HAP-1 (cell line): ENCODE data around the gene FTO.
"Not testable (repeated sequence)": the region's sequence is repeated elsewhere in the genome, so short reads cannot be mapped to it uniquely, and the experiment has no call there.

Source experiments
- DNase-seq, 2 experiments: peaks; one replicate each; pipeline ENCODE4 v3.0.0-alpha.2; 2016 to 2020; ENCODE audit warnings: low spot score in 2 of 2
- H3K27me3 ChIP-seq: fragments of 250-450 bp; sonication (Bioruptor Pico); 2 replicates; pipeline ENCODE4 v1.5.1; 2020; ENCODE audit warnings: low read depth, mild to moderate bottlenecking, moderate library complexity
- H3K36me3 ChIP-seq: fragments of 250-450 bp; sonication (Bioruptor Pico); replicated peaks from 2 replicates; pipeline ENCODE4 v1.5.1; 2020; ENCODE audit warnings: mild to moderate bottlenecking
- H3K4me1 ChIP-seq: fragments of 250-450 bp; sonication (Bioruptor Pico); 2 replicates; pipeline ENCODE4 v1.5.1; 2020; ENCODE audit warnings: mild to moderate bottlenecking
- H3K4me3 ChIP-seq: fragments of 250-450 bp; sonication (Bioruptor Pico); 2 replicates; pipeline ENCODE4 v1.5.1; 2020; ENCODE audit warnings: mild to moderate bottlenecking, moderate library complexity
- H3K9me3 ChIP-seq: fragments of 250-450 bp; sonication (Bioruptor Pico); 2 replicates; pipeline ENCODE4 v1.5.1; 2020; ENCODE audit warnings: mild to moderate bottlenecking, moderate library complexity
- in situ Hi-C: fragments of 300-500 bp; cut with MboI; formaldehyde crosslinking; loops from 3 replicates; pipeline ENCODE4 v1.14.3; 2020; ENCODE audit warnings: low sequenced_read_pairs, inconsistent platforms, mixed read lengths

Gene FTO

DNA sequence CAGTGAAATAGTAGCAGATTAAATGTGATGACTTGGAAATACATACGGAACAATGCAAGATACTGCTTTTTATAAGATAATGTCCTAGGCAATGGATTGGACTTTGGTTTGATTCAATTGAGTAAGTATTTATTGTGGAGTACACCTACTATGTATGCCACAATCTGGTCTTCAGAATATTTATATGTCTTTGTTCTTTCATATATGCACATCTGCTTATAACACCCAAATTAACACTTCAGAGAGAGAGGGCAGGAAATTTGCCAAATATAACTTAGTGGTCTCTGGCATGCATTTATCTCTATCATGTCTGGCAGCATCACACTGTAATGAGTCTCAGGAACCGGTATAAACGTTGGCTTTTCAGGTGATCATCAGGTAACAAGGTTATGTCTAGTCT lies 17.2 kb upstream of the FTO start:
- no peak for DNase-seq
- Histone ChIP-seq H3K4me1 (no peaks in the 10 kb centered on the region), H3K27me3 (no peaks in the 10 kb centered on the region), H3K9me3 (no peaks in the 10 kb centered on the region), H3K36me3 (peaks cover 5% of the 10 kb centered on the region; the same call in 1 of the 2 replicates), H3K4me3 (no peak overlapping the region)
- in situ Hi-C loops, result no loop called here

- no peak overlapping the region for H3K4me3 ChIP-seq
- no peaks in the 10 kb centered on the region for H3K27me3 ChIP-seq
- peaks cover 5% of the 10 kb centered on the region; the same call in 1 of the 2 replicates for H3K36me3 ChIP-seq
- DNase-seq, result no peak
- no peaks in the 10 kb centered on the region for H3K9me3 ChIP-seq
- H3K4me1 ChIP-seq, result no peaks in the 10 kb centered on the region; the same call in 1 of the 2 replicates
- in situ Hi-C loops, result no loop called here
These were observed 14.3 kb upstream of the FTO start for GRCh38 chr16:53689636-53690035.

- Histone ChIP-seq H3K4me3 (no peak overlapping the region), H3K9me3 (no peaks in the 10 kb centered on the region), H3K4me1 (no peaks in the 10 kb centered on the region; the same call in 1 of the 2 replicates), H3K36me3 (peaks cover 11% of the 10 kb centered on the region; the same call in 1 of the 2 replicates), H3K27me3 (no peaks in the 10 kb centered on the region)
- in situ Hi-C loops, result no loop called here
- no peak for DNase-seq
These were observed 13.2 kb upstream of the FTO start for GRCh38 chr16:53690771-53691170.

DNA sequence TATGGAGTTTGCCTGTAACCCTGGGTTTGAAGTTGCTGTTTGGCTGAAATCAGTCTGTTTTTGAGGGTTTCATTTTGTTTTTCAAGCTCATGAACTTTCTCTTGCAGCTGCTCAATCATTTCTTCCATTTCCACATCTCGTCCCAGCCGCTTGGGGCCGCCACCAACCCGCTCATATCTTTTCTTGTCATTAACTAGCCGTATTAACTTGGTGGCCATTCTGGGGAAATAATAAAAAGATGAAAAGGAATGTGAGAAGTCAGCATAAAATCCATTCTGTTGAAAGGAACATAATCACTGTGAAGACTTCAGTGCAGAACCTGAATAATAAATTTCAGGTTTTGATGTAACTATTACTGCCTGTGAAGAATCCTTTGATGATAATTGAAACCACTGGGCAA lies 11.8 kb upstream of the FTO start:
- Histone ChIP-seq H3K4me3 (no peak overlapping the region), H3K9me3 (no peaks in the 10 kb centered on the region), H3K4me1 (no peaks in the 10 kb centered on the region; the same call in 1 of the 2 replicates), H3K36me3 (peaks cover 7% of the 10 kb centered on the region; the same call in 1 of the 2 replicates), H3K27me3 (no peaks in the 10 kb centered on the region)
- in situ Hi-C loops, result no loop called here
- DNase-seq, result peak in 1 of 2 experiments; percentile 33

DNA sequence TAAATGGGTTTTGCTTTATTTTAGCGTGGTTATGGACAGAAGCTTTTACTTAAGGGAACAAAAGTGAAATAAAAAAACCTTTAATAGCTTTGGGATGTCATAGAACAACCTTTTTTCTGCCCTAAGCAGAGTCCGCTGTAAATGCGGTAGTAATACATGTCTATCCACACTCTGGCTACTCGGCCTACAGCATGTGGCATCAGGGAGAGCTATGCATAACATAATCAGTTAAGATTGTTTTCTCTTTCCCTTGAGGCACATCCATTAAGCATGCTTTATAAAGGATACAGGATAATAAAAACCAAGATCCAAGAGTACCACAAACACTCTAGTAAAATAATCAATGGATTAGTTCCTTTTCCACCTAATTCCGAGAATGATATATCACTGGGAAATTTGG lies 10.6 kb upstream of the FTO start:
- Histone ChIP-seq H3K36me3 (peaks cover 7% of the 10 kb centered on the region; the same call in 1 of the 2 replicates), H3K4me1 (no peaks in the 10 kb centered on the region; the same call in 1 of the 2 replicates), H3K9me3 (no peaks in the 10 kb centered on the region), H3K4me3 (no peak overlapping the region), H3K27me3 (no peaks in the 10 kb centered on the region)
- in situ Hi-C loops, result no loop called here
- peak in 1 of 2 experiments; percentile 15 for DNase-seq

DNA sequence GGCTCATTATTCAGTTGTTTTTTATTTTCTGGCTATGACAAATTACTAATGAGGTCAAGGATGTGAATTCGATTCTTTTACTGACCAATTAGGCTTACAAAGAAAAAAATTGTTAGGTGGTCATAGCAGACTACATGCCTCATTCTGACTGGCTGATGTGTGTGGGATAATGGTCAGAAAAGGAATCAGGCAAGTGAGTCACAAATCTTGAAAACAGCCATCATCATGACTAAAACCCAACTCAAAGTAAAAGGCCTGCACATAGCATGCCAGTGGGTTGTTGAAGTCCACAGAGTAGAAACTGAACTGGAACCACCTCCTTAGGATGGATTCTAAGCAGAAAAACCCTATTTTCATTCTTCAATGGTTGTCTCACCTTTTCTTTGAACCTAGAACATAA lies 8.9 kb upstream of the FTO start:
- no peaks in the 10 kb centered on the region for H3K27me3 ChIP-seq
- H3K36me3 ChIP-seq, result peaks cover 7% of the 10 kb centered on the region; the same call in 1 of the 2 replicates
- DNase-seq, result no peak
- in situ Hi-C loops, result no loop called here
- H3K4me1 ChIP-seq, result no peaks in the 10 kb centered on the region; the same call in 1 of the 2 replicates
- H3K4me3 ChIP-seq, result no peak overlapping the region
- H3K9me3 ChIP-seq, result no peaks in the 10 kb centered on the region

- DNase-seq, H3K27me3 ChIP-seq, H3K9me3 ChIP-seq, in situ Hi-C loops, H3K4me1 ChIP-seq, H3K4me3 ChIP-seq: not testable (repeated sequence)
- H3K36me3 ChIP-seq, result peaks cover 11% of the 10 kb centered on the region; the same call in 1 of the 2 replicates
These were observed 5.7 kb upstream of the FTO start for GRCh38 chr16:53698271-53698670.

DNA sequence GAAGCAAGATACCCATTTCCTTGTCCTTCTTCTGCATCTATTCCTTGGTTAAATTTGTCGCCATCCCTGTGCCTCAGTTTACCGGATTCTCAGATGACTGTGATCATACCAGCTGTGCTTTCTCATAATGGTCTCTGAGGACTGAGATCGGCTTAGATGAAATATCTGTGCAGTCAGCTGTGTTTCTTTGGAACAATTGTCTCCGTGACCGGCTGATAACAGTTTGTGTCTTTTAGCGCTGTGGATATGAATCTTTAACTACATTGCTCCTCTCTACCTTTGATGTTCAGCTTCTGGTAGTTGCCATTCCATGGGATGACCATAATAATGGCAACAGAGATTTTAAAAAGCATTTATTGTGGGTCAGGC lies 473 bp downstream of the FTO start:
- Histone ChIP-seq H3K4me1 (peaks cover 12% of the 10 kb centered on the region), H3K4me3 (peak overlapping the region; percentile 60), H3K9me3 (no peaks in the 10 kb centered on the region), H3K27me3 (no peaks in the 10 kb centered on the region), H3K36me3 (peaks cover 4% of the 10 kb centered on the region; the same call in 1 of the 2 replicates)
- no peak for DNase-seq
- in situ Hi-C loops, result no loop called here

GRCh38 chr16:53707671-53708070 lies 3.7 kb downstream of the FTO start:
- in situ Hi-C loops, result no loop called here

DNA sequence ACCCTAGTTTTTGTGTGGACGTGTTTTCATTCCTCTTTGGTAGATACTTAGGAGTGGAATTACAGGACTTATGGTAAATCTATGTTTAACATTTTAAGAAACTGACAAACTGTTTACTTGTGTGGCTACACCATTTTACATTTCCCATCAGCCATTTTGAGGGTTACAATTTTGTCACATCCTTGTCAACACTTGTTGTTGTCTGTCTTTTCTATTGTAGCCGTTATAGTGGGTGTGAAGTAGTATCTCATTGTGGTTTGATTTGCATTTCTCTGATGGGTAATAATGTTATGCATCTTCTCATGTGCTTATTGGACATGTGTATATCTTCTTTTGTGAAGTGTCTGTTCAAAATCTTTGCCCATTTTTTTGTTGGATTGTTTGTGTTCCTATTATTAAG lies 4.5 kb downstream of the FTO start:
- in situ Hi-C loops, result no loop called here
- Histone ChIP-seq H3K4me1 (peaks cover 12% of the 10 kb centered on the region), H3K27me3 (no peaks in the 10 kb centered on the region), H3K9me3 (no peaks in the 10 kb centered on the region), H3K36me3 (no peaks in the 10 kb centered on the region), H3K4me3 (no peak overlapping the region)
- DNase-seq, result no peak

More at GRCh38 chr16:53707671-53708070, 3.7 kb downstream of the FTO start:
- no peak overlapping the region for H3K4me3 ChIP-seq
- H3K9me3 ChIP-seq, result no peaks in the 10 kb centered on the region
- peaks cover 12% of the 10 kb centered on the region for H3K4me1 ChIP-seq
- H3K27me3 ChIP-seq, result no peaks in the 10 kb centered on the region
- H3K36me3 ChIP-seq, result no peaks in the 10 kb centered on the region
- no peak for DNase-seq

GRCh38 chr16:53711390-53711789 lies 7.4 kb downstream of the FTO start:
- no peaks in the 10 kb centered on the region for H3K9me3 ChIP-seq
- no peaks in the 10 kb centered on the region for H3K27me3 ChIP-seq
- no peaks in the 10 kb centered on the region for H3K36me3 ChIP-seq
- in situ Hi-C loops, result no loop called here
- H3K4me1 ChIP-seq, result peaks cover 28% of the 10 kb centered on the region
- H3K4me3 ChIP-seq, result no peak overlapping the region
- no peak for DNase-seq

DNA sequence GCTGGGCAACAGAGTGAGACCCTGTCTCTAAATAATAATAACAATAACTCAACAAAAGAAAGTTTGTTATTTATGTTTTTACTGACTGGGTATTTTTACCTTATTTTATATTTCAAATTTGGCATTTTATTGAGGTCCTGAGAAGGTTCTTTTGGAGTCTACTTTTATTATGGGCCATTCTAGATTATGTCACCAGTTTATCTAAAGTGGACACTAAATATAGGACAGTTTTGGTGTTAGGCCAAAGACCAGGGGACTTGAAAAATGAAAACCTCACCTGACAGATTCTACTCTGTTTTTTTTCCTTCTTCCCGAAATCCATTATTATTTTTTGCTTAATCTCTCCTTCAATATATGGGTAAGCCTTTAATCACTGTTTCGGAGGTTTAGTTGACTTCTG lies 8.1 kb downstream of the FTO start:
- in situ Hi-C loops, result no loop called here
- no peak for DNase-seq
- no peak overlapping the region for H3K4me3 ChIP-seq
- H3K36me3 ChIP-seq, result no peaks in the 10 kb centered on the region
- no peaks in the 10 kb centered on the region for H3K9me3 ChIP-seq
- no peaks in the 10 kb centered on the region for H3K27me3 ChIP-seq
- peaks cover 28% of the 10 kb centered on the region for H3K4me1 ChIP-seq

- in situ Hi-C loops, result no loop called here
- no peak for DNase-seq
- no peaks in the 10 kb centered on the region for H3K36me3 ChIP-seq
- H3K27me3 ChIP-seq, result no peaks in the 10 kb centered on the region
- peaks cover 25% of the 10 kb centered on the region for H3K4me1 ChIP-seq
- no peak overlapping the region for H3K4me3 ChIP-seq
- no peaks in the 10 kb centered on the region for H3K9me3 ChIP-seq
These were observed 9.6 kb downstream of the FTO start for GRCh38 chr16:53713403-53714204.

GRCh38 chr16:53714205-53715022 lies 10.5 kb downstream of the FTO start:
- Histone ChIP-seq H3K4me3 (no peak overlapping the region), H3K27me3 (no peaks in the 10 kb centered on the region), H3K9me3 (no peaks in the 10 kb centered on the region), H3K36me3 (no peaks in the 10 kb centered on the region), H3K4me1 (peaks cover 25% of the 10 kb centered on the region)
- in situ Hi-C loops, result no loop called here
- DNase-seq, result peak; percentile 21 to 47
